GM08714 (cell line): ENCODE data around the gene SUCLG2.
"Not testable (repeated sequence)": the region's sequence is repeated elsewhere in the genome, so short reads cannot be mapped to it uniquely, and the experiment has no call there.

Experiments used
- H3K4me3 ChIP-seq: fragments of 200-500 bp; sonication (Bioruptor generic); 2 replicates; pipeline ENCODE4 v1.5.1; 2014; ENCODE audit warnings: mild to moderate bottlenecking, low read length, inconsistent platforms
- ZNF274 ChIP-seq: IDR thresholded peaks from 2 replicates; pipeline ENCODE4 v1.6.1; 2012; ENCODE audit warnings: mild to moderate bottlenecking, low read depth, low read length

Gene SUCLG2

DNA sequence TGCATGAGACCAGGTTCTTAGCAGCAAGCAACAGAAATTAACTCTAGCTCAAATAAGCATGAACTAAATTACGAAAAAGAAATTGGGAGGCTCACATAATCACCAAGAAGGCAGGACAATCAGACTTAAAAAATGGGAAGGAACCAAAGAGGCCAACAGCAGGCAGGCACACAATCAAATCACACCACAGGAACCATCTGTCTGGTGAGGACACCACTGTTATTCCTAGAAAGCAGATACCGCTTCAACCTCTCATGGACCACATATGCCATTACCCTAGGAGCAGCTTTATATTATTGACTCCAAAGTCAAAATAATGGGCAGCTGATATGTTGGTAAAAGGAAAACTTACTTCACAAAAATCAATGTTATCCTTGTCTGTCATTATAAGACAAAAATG lies 51.6 kb downstream of the SUCLG2 start:
- H3K4me3 ChIP-seq: no peak overlapping the region
- TF ChIP-seq ZNF274: no peak

DNA sequence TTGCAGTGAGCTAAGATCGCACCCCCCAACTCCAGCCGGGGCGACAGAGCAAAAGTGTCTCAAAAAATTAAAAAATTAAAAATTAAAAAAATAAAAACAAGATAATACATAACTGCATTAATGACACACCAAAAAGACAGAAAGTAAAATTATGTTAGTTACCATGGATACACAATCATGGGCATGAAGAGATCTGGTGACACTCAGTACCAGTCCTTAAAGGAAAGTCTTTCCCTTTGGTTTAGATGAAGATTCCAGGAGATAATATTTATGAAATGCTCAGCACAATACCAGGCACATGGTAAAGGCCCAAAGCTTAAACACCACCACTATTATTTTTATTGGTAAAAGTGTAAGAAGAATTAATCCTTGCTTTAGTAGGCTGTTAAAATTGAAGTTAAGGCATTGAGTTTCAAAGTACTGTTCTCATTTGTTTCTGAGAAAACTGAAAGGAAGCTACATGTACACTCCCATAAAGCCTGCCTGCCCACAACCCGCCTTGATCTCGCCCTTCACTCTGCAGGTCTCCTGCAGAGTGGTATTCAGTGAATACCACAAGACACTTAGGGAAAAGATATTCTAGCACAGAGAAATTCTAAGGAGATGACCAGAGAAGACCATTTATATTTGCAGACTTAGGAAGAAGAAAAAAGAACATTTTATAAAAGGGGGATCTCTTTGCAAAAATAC lies 52.3 kb downstream of the SUCLG2 start:
- H3K4me3 ChIP-seq: no peak overlapping the region
- TF ChIP-seq ZNF274: no peak

DNA sequence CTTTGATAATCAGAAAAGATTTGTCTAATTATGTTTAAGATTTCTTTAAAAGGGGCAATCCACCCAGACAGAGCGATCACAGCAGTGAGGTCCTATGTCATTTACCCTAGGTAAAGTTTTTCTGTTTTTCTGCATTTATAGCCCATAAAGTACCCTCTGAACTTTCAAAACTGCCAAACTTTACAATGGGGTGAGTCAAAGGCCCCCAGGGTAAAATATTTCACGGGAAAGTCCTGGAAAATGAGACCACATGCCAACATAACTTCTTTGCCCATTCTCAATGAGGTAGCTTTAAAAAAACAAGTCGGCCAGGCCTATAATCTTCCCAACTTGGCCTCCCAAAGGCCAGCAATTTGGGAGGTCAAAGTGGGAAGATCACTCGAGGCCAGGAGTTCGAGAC lies 53.0 kb downstream of the SUCLG2 start:
- TF ChIP-seq ZNF274: no peak
- no peak overlapping the region for H3K4me3 ChIP-seq

DNA sequence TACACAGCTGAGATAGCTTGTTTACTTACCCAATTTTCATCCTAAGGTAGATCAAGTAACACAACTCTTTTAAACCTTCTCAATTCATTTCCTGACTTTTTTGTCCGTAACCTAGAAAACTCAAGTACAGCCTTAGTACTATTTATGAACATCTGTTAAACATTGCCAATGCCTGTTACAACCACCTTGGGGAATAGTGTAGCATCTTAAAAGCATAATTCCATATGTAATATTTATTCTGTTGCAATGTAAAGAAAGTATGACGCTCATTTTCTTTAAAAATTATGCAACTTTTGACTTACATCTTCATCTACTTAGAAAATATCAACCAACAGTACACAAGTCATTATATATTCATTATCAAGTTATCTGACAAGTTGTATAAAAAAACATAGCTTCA lies 54.6 kb downstream of the SUCLG2 start:
- H3K4me3 ChIP-seq: no peak overlapping the region
- no peak for TF ChIP-seq ZNF274

DNA sequence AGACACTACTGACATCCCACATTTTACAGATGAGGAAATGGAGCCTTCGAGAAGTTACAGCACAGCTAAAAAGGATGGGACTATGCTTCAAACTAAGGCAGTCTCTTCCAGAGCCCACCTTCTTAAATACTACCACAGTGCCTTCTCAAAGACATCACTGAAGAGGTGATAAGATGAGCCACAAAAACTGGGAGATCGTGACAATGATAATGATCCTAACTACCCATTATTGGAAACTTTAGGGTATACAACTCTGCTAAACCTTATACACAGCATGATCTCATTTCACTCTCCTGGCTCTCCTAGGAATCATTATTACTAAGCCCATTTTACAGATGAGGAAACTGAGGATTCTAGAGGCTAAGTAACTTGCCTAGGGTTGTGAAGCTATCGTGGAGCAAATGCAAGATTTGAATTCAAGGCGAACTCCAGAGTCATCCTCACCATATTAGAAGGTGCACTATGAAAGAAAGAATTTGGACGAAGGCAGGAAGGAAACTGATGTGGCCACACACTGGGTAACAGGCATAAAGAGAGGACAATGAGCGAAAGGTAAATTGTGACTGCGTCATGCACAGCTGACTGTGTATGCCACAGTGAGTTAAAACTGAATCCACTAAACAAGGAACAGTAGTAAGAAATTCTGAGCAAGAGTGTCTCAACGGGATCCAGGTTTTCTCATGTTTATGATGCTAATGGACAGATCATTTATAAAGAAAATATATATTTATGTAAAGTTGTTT lies 55.4 kb downstream of the SUCLG2 start:
- TF ChIP-seq ZNF274: no peak

DNA sequence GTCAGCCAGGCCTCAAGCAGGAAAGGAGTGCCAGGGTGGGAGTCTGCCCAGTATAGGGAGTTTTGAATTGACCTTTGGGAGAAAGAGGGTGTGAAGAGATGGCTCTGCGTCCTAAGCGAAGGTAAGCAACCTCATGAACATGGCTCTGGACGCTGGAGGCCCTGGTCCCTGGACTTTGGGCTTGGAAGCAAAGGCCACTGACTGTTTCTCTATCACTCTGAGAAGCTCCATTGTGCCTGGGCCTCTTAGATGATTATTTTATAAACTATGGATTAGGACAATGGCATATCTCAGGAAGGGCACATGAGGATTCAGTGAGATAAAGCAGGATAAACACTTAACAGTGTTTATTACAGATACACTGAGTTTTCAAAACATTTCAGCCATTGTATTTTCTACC lies 59.0 kb downstream of the SUCLG2 start:
- no peak for TF ChIP-seq ZNF274
- no peak overlapping the region for H3K4me3 ChIP-seq

More for the DNA sequence above, 55.4 kb downstream of the SUCLG2 start:
- no peak overlapping the region for H3K4me3 ChIP-seq

DNA sequence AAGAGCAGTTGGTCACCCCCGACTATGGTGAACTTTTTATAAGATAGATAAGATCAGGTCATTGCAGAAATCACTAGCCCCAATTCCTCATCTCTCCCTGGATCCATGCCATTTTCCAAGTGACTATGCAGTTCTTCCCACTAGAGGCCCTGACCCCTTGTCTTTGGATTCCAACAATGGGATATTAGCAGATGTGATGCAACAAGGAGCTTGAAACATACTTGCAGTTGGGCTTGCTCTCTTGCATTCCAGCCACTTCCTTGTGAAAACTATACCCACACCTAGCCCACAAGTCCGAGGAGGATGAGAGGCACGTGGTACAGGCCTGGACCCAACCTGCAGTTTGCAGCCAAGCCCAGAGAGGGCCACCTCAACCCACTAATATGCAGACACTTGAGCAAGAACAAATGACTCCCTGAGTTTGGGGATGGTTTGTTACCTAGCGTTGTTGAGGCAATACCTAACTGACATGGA lies 60.6 kb downstream of the SUCLG2 start:
- TF ChIP-seq ZNF274: no peak
- H3K4me3 ChIP-seq: no peak overlapping the region

DNA sequence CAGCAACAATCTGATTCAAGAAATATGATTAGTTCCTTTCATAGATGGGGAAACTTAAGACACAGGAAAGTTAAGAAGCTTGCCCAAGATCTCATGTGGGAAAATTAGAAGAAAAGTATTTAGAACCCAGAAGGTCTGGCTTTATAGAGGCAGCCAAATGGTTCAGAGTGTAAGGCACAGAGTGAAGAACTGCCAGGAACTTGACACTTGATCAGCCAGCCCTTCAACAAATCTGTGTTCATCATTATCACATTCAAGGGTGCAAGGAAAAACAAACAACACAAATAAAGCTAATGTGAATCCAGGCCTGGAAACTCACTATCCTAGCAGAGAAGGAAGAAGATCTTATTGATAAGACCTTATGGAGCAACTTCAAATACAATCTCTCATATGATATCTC lies 62.4 kb downstream of the SUCLG2 start:
- no peak for TF ChIP-seq ZNF274
- no peak overlapping the region for H3K4me3 ChIP-seq

DNA sequence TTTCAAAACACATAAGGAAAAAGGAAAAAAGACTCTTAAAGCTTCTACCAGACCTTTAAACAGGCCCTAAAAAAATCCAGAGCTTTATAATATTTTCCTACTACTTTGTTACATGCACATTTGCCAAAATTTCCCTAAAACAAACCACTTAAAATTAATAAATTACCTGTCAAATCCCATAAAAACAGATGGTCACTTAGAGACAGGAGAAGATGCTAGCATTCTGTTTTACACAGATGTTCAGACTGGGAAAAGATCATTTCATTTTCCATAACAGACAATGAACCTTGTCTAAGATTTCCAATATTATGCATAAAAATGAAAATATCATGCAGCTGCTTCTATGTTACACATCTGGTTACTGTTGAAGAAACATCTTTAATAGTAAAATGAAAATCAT lies 66.6 kb downstream of the SUCLG2 start:
- TF ChIP-seq ZNF274: no peak
- no peak overlapping the region for H3K4me3 ChIP-seq

DNA sequence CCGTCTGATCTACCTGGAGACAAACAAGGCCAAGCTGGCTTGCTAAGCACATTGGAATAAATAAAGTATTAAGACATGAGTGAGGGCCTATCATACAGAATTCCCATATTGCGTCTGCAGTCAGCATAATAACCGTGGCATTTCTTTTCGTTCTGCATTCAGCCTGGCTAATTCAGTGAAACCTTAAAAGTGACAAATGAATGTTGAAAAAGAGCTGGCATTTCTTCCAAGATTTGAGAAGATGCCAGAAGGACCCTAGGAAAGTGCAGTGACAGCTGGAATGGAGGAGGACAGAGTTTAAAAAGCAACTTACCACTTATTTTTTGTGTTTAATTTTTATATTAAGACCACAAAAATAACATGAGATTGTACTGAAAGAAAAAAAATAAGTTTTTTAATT lies 67.1 kb downstream of the SUCLG2 start:
- TF ChIP-seq ZNF274: no peak
- no peak overlapping the region for H3K4me3 ChIP-seq

DNA sequence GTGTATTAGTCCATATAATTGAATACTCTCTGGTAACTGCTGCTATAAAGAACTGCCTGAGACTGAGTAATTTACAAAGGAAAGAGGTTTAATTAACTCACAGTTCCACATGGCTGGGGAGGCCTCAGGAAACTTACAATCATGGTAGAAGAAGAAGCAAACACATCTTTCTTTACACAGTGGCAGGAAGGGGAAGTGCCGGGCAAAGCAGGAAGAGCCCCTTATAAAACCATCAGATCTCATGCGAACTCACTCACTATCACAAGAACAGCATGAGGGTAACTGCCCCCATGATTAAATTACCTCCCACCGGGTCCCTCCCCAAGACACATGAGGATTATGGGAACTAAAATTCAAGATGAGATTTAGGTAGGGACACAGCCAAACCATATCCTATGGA lies 69.8 kb downstream of the SUCLG2 start:
- not testable (repeated sequence) for H3K4me3 ChIP-seq

DNA sequence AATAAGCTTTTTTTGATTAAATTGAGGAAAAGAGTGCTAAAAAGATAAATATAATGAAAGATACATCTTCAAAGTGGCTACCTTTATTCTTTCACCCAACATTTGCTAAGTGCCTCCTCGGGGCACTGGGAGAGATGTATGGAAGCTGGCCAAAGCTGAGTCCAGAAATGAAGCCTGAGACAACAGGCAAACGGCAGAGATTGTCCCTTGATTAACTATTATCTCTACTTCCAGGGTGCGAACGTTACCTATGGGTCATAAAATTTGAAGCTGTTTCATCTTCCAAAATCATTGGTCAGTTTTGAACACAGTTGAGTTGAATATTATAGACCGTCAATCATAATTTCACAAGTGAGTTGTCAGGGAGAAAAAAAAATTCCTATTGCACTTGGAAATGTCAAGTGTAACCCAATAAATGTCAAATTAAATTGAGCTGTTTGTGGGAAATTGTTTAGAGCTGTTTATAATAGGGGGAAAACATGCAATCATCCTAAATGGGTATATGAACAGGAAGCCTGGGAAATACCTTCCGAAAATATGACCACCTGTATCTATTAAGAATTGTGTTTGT lies 73.9 kb downstream of the SUCLG2 start:
- no peak overlapping the region for H3K4me3 ChIP-seq
- no peak for TF ChIP-seq ZNF274

DNA sequence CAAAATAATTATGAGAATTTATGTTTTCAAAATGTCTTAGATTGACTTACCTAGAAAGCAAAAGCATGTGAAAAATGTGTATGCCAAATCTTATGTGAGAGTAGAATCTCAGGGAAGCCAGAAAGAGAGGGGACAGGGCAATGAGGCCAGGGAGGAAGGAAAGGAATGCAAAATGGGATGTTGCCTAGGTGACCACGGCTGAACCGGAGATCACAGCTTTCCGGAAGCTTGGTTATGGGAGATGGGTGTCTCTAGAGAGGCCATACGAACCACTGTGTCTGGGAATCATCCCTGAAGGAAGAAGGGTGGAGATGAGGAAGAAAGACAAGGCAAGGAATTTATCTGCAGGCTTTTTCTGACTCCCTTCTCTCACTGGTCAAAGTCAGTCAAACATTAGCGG lies 76.0 kb downstream of the SUCLG2 start:
- no peak for TF ChIP-seq ZNF274
- H3K4me3 ChIP-seq: no peak overlapping the region

DNA sequence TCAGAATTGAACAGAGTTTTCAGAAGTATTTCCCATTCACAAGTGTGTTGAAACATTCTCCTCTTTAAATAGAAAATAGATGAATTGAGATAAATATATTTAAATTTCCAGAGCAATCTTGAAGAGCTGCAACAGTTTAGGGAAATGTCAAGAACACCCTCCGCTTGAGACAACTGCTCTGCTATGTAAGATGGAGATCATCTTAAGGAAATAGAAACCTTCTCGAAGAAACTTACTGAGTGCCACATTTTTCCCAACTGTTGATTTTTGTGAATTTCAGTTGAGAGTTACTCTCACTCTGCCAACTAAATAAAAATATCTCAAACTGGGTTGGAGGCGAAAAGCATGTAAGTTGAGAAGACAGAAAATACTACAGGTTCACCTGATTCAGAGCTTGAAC lies 78.0 kb downstream of the SUCLG2 start:
- no peak overlapping the region for H3K4me3 ChIP-seq
- no peak for TF ChIP-seq ZNF274

DNA sequence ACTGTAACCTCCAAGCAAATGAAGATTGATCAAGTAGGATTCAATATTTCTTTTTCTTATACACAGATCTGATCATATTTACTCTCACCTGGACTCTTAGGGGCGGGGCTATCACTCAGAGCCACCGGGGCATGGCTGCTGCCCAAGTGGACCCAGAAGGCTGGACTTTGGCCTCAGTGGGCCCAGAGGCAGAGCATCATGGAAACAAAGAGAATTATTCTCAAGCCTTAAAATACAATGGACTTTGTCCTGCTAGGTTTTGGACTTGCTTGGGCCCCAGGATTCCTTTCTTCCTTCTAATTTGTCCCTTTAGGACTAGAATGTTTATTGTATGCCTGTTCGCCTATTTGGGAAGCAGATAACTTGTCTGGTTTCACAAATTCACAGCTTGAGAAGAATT lies 85.1 kb downstream of the SUCLG2 start:
- H3K4me3 ChIP-seq: no peak overlapping the region
- no peak for TF ChIP-seq ZNF274
